NCI-H2196 treated with DMSO at 0.1 percent for 48 hours (cell line): ENCODE results near the gene TPX2.

ENCODE experiments used
- DNase-seq: peaks from one replicate; lab custom pipeline; 2025; ENCODE audit not compliant: unreplicated experiment; lab: John Stamatoyannopoulos, UW

The TPX2 gene

GRCh38 chr20:31760519-31761240, 21.6 kb downstream of the TPX2 start:
- no peak for DNase-seq

GRCh38 chr20:31764641-31765305, 25.7 kb downstream of the TPX2 start:
- no peak for DNase-seq

GRCh38 chr20:31767805-31768204, 28.7 kb downstream of the TPX2 start:
- DNase-seq, result no peak

GRCh38 chr20:31769681-31770080, 30.6 kb downstream of the TPX2 start:
- no peak for DNase-seq

GRCh38 chr20:31770243-31770642, 31.2 kb downstream of the TPX2 start:
- DNase-seq, result no peak

- DNase-seq, result no peak
These were observed 35.3 kb downstream of the TPX2 start for GRCh38 chr20:31774408-31774807.

- no peak for DNase-seq
These were observed 41.7 kb downstream of the TPX2 start for GRCh38 chr20:31780839-31781238.

- DNase-seq, result no peak
These were observed 42.9 kb downstream of the TPX2 start for GRCh38 chr20:31781945-31782344.

- no peak for DNase-seq
These were observed 45.4 kb downstream of the TPX2 start for GRCh38 chr20:31784354-31785044.

GRCh38 chr20:31785089-31785488, 46.0 kb downstream of the TPX2 start:
- no peak for DNase-seq

GRCh38 chr20:31788578-31788977, 49.5 kb downstream of the TPX2 start:
- DNase-seq, result no peak

- no peak for DNase-seq
These were observed 51.3 kb downstream of the TPX2 start for GRCh38 chr20:31790401-31790800.

- DNase-seq, result no peak
These were observed 58.3 kb downstream of the TPX2 start for GRCh38 chr20:31797364-31797763.

- no peak for DNase-seq
These were observed 62.4 kb downstream of the TPX2 start for GRCh38 chr20:31801508-31801907.

GRCh38 chr20:31803552-31804291, 64.6 kb downstream of the TPX2 start:
- no peak for DNase-seq

GRCh38 chr20:31806564-31807355, 67.7 kb downstream of the TPX2 start:
- no peak for DNase-seq

- no peak for DNase-seq
These were observed 69.4 kb downstream of the TPX2 start for GRCh38 chr20:31808481-31808880.

GRCh38 chr20:31809661-31810060, 70.6 kb downstream of the TPX2 start:
- DNase-seq, result no peak

- no peak for DNase-seq
These were observed 72.1 kb downstream of the TPX2 start for GRCh38 chr20:31811198-31811597.

- no peak for DNase-seq
These were observed 73.0 kb downstream of the TPX2 start for GRCh38 chr20:31811796-31812728.
